ENCODE measurements around the gene ACVR1C.

DNA sequence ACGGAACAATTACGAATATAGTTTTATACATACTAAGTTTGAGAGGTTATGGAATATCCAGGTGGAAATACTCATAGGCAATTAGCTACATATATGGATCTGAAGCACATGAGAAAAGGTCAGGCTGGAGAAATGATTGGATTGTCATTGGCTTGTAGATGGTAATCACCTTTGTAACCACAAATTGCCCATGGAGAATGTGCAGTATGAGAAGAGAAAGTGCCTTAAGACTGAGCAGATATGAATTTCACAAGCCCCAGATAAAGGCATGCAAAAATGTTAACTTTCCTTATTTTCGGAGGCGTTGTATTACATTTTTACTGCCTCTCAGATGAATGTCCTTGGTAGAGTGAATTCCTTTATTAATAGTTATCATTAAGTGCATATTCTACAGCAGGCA is 33.1 kb upstream of the ACVR1C start:
- TF ChIP-seq POLR2A (IDR thresholded peaks at IDR 0.05): no peak
- TF ChIP-seq CTCF (IDR thresholded peaks at IDR 0.05): no peak
